Smooth muscle cell (in vitro differentiated cells): ENCODE results near the gene CLIP1. TPM values are rescaled to one million over a fixed set of nuclear protein-coding genes. Genes with fewer than 3 reads are reported as not detected.
"Not testable (repeated sequence)": the region's sequence is repeated elsewhere in the genome, so short reads cannot be mapped to it uniquely, and the experiment has no call there.

Experiments
- DNase-seq: peaks from one replicate; lab custom pipeline; 2025; ENCODE audit not compliant: unreplicated experiment; lab: John Stamatoyannopoulos, UW
- H2AFZ ChIP-seq: fragments of 200-600 bp; sonication (generic); 2 replicates; pipeline ENCODE4 v1.6.0; 2016; ENCODE audit warnings: antibody characterized with exemption, low read depth, mild to moderate bottlenecking
- H3F3A ChIP-seq: fragments of 200-600 bp; sonication (generic); 2 replicates; pipeline ENCODE4 v1.6.0; 2017; ENCODE audit warnings: antibody characterized with exemption, low read depth
- H3K27ac ChIP-seq: fragments of 200-600 bp; sonication (generic); 2 replicates; pipeline ENCODE4 v1.5.1; 2016; ENCODE audit warnings: low read depth, mild to moderate bottlenecking
- H3K27me3 ChIP-seq: fragments of 200-600 bp; sonication (generic); 2 replicates; pipeline ENCODE4 v1.6.1; 2016; ENCODE audit warnings: low read depth, mild to moderate bottlenecking
- H3K36me3 ChIP-seq: fragments of 200-600 bp; sonication (generic); 2 replicates; pipeline ENCODE4 v1.5.1; 2016; ENCODE audit warnings: low read depth
- H3K4me1 ChIP-seq: fragments of 200-600 bp; sonication (generic); 2 replicates; pipeline ENCODE4 v1.5.1; 2016; ENCODE audit warnings: low read depth
- H3K4me2 ChIP-seq: fragments of 200-600 bp; sonication (generic); 2 replicates; pipeline ENCODE4 v1.6.0; 2016; ENCODE audit warnings: mild to moderate bottlenecking
- H3K4me3 ChIP-seq: fragments of 200-600 bp; sonication (generic); 2 replicates; pipeline ENCODE4 v1.5.1; 2016; ENCODE audit warnings: mild to moderate bottlenecking
- H3K79me2 ChIP-seq: fragments of 200-600 bp; sonication (generic); 2 replicates; pipeline ENCODE4 v1.6.0; 2016; ENCODE audit warnings: low read depth, mild to moderate bottlenecking
- H3K9ac ChIP-seq: fragments of 200-600 bp; sonication (generic); 2 replicates; pipeline ENCODE4 v1.6.0; 2016; ENCODE audit warnings: low read depth
- H3K9me3 ChIP-seq: fragments of 200-600 bp; sonication (generic); replicated peaks from 2 replicates; pipeline ENCODE4 v1.5.1; 2016; ENCODE audit warnings: low read depth
- H4K20me1 ChIP-seq: fragments of 200-600 bp; sonication (generic); 2 replicates; pipeline ENCODE4 v1.6.0; 2016; ENCODE audit warnings: low read depth
- WGBS: methylation state at CpG from one replicate; pipeline ENCODE4 v1.1.7; 2016; ENCODE audit warnings: low lambda C conversion rate; 5-methylcytosine and 5-hydroxymethylcytosine counted together
- polyA plus RNA-seq: library from polyadenylated mRNA; unstranded; fragments of >200 nt; fragmentation: Nextera tagmentation; extraction: Ambion mirVana; gene quantifications from 2 replicates; pipeline ENCODE4 v1.2.1, GENCODE V29; 2016
- total RNA-seq: library from RNA; depleted of rRNA; stranded (reverse); fragments of >200 nt; gene quantifications from 2 replicates; pipeline ENCODE4 v1.2.3, GENCODE V29; 2014
- TF ChIP-seq, protein P1 (sequence below): fragments of 200-600 bp; sonication (generic); IDR thresholded peaks from 2 replicates; pipeline ENCODE4 v1.5.1; 2017; ENCODE audit warnings: borderline replicate concordance, mild to moderate bottlenecking, antibody characterized with exemption; ENCODE audit not compliant: insufficient read depth, poor library complexity, severe bottlenecking

The CLIP1 gene
- total and polyA plus RNA-seq, 2 experiments from 2014 or later = 15.3 to 40.4 TPM

DNA sequence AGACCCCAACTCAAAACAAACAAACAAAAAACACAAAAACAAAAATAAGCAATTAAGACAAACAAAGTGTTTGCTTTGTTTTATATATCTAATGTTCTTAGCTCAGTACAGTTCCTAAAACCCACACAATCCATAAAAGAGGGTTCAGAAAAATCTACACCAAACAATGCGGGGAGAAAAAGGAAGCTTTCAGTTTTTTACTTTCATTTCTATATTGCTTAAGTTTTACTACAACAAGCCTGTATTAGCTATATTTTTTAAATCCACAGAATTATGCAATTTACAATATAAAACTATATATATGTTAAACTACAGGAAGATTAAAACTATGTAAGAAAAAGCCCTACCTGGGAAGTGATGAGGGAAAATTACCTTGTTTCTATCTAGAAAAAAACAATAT lies 41.4 kb downstream of the CLIP1 start:
- peaks cover 46% of the 10 kb centered on the region for H4K20me1 ChIP-seq
- H2AFZ ChIP-seq = no peak overlapping the region
- peaks cover 46% of the 10 kb centered on the region for H3K79me2 ChIP-seq
- H3K4me1 ChIP-seq = no peaks in the 10 kb centered on the region
- no peaks in the 10 kb centered on the region for H3K27me3 ChIP-seq
- DNase-seq = no peak
- no peak overlapping the region for H3K4me2 ChIP-seq
- H3K27ac ChIP-seq = no peak overlapping the region
- WGBS = 95% methylated on average over 1 of the region's 1 CpG
- H3K36me3 ChIP-seq = no peaks in the 10 kb centered on the region
- H3K4me3 ChIP-seq = no peak overlapping the region
- no peaks in the 10 kb centered on the region for H3K9me3 ChIP-seq
- no peak overlapping the region for H3K9ac ChIP-seq
- H3F3A ChIP-seq = no peaks in the 10 kb centered on the region
- TF ChIP-seq, protein P1, sequence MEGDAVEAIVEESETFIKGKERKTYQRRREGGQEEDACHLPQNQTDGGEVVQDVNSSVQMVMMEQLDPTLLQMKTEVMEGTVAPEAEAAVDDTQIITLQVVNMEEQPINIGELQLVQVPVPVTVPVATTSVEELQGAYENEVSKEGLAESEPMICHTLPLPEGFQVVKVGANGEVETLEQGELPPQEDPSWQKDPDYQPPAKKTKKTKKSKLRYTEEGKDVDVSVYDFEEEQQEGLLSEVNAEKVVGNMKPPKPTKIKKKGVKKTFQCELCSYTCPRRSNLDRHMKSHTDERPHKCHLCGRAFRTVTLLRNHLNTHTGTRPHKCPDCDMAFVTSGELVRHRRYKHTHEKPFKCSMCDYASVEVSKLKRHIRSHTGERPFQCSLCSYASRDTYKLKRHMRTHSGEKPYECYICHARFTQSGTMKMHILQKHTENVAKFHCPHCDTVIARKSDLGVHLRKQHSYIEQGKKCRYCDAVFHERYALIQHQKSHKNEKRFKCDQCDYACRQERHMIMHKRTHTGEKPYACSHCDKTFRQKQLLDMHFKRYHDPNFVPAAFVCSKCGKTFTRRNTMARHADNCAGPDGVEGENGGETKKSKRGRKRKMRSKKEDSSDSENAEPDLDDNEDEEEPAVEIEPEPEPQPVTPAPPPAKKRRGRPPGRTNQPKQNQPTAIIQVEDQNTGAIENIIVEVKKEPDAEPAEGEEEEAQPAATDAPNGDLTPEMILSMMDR = no peak

DNA sequence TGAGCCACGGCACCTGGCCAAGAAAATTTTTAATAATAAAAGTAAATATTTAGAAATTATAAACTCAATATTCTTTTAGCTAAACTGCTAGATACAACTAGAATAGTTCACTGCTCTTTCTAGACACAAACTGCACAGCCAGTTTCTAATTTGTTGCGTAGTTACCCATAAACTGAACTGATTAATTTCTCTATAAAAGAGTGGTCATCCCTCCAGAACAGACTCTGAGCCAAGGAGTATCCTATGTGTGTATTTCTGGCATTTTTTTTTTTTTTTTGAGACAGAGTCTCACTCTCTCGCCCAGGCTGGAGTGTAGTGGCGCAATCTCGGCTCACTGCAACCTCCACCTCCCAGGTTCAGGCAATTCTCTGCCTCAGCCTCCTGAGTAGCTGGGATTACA lies 45.7 kb downstream of the CLIP1 start:
- H3K79me2 ChIP-seq = peaks cover 26% of the 10 kb centered on the region
- not testable (repeated sequence) for H3F3A ChIP-seq, H3K9ac ChIP-seq, DNase-seq, H3K9me3 ChIP-seq, H3K27ac ChIP-seq, H3K4me2 ChIP-seq, H2AFZ ChIP-seq, H3K4me1 ChIP-seq, H3K4me3 ChIP-seq, H3K27me3 ChIP-seq, H3K36me3 ChIP-seq
- WGBS = 95% methylated on average over 5 of the region's 5 CpGs
- H4K20me1 ChIP-seq = peaks cover 40% of the 10 kb centered on the region

DNA sequence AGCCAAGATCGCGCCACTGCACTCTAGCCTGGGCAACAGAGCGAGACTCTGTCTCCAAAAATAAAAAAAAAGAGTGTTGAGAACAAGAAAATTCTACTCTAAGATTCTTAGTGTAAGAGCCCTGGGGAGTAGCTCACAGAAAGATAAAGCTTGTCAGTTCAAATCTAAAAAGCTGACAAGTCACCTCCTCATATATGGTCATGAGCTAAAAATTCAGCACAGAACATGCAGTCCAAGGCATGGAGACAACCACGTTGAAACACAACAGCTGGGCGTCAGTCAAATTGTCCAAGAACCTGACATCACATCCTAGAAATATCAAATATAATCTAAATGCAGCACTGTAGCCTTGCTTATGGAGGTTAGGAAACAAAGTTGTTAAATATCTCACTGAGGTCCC lies 47.8 kb downstream of the CLIP1 start:
- DNase-seq = no peak
- TF ChIP-seq, protein P1 = no peak
- Histone ChIP-seq H3K9ac (no peak overlapping the region), H3K4me3 (no peak overlapping the region), H2AFZ (no peak overlapping the region), H3K4me2 (no peak overlapping the region), H3K27me3 (no peaks in the 10 kb centered on the region), H3K79me2 (peaks cover 17% of the 10 kb centered on the region), H3K27ac (no peak overlapping the region), H3K4me1 (no peaks in the 10 kb centered on the region), H4K20me1 (peaks cover 46% of the 10 kb centered on the region), H3K9me3 (no peaks in the 10 kb centered on the region), H3K36me3 (no peaks in the 10 kb centered on the region), H3F3A (no peaks in the 10 kb centered on the region)
- 94% methylated on average over 5 of the region's 5 CpGs for WGBS

- peaks cover 54% of the 10 kb centered on the region for H4K20me1 ChIP-seq
- 87% methylated on average over 8 of the region's 8 CpGs for WGBS
- H3K9ac ChIP-seq = no peak overlapping the region
- H3K4me2 ChIP-seq = no peak overlapping the region
- H3K27me3 ChIP-seq = no peaks in the 10 kb centered on the region
- peaks cover 13% of the 10 kb centered on the region for H3K4me1 ChIP-seq
- no peaks in the 10 kb centered on the region for H3K36me3 ChIP-seq
- TF ChIP-seq, protein P1 = no peak
- H2AFZ ChIP-seq = no peak overlapping the region
- H3F3A ChIP-seq = peaks cover 21% of the 10 kb centered on the region
- no peak overlapping the region for H3K4me3 ChIP-seq
- DNase-seq = no peak
- H3K9me3 ChIP-seq = no peaks in the 10 kb centered on the region
- H3K79me2 ChIP-seq = peaks cover 19% of the 10 kb centered on the region
- no peak overlapping the region for H3K27ac ChIP-seq
These were observed 50.9 kb downstream of the CLIP1 start for GRCh38 chr12:122371475-122372045.
